ENCODE data around the gene FTO.

DNA sequence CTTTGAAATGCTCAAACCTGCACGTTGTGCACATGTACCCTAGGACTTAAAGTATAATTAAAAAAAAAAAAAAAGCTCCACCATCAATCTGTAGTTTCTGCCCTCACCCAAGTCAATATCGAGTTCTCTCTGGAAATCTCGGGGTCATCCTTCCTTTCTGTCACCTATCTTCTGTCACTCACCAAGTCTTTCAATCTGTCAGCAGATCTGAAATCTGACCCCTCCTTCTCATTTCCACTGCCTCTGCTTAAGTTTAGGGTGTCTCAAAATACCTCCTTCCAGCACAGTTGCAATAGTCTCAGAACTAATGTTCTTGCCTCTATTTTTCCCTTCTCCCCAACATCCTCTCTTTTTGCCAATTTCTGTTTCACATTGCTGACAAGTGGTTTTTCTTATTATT lies 32.3 kb downstream of the FTO start:
- TF ChIP-seq, protein P1, sequence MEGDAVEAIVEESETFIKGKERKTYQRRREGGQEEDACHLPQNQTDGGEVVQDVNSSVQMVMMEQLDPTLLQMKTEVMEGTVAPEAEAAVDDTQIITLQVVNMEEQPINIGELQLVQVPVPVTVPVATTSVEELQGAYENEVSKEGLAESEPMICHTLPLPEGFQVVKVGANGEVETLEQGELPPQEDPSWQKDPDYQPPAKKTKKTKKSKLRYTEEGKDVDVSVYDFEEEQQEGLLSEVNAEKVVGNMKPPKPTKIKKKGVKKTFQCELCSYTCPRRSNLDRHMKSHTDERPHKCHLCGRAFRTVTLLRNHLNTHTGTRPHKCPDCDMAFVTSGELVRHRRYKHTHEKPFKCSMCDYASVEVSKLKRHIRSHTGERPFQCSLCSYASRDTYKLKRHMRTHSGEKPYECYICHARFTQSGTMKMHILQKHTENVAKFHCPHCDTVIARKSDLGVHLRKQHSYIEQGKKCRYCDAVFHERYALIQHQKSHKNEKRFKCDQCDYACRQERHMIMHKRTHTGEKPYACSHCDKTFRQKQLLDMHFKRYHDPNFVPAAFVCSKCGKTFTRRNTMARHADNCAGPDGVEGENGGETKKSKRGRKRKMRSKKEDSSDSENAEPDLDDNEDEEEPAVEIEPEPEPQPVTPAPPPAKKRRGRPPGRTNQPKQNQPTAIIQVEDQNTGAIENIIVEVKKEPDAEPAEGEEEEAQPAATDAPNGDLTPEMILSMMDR (IDR thresholded peaks at IDR 0.05): no peak
- TF ChIP-seq POLR2A (IDR thresholded peaks at IDR 0.05): no peak

Measured in prostate gland (tissue), 2 donors.